GM23338 (cell line): Measurements from ENCODE around the gene VTA1.

ENCODE experiments used
- CREB1 ChIP-seq: fragments of 250-450 bp; sonication (Bioruptor Pico); IDR thresholded peaks from 2 replicates; pipeline ENCODE4 v1.5.0; 2020; ENCODE audit warnings: low read depth, mild to moderate bottlenecking, moderate library complexity
- EZH2 ChIP-seq: fragments of 200-600 bp; sonication (generic); IDR thresholded peaks from one replicate; pipeline ENCODE4 v1.8.0; 2017; ENCODE audit warnings: antibody characterized with exemption, mild to moderate bottlenecking, low read depth; ENCODE audit not compliant: unreplicated experiment
- EZH2phosphoT487 ChIP-seq: fragments of 200-600 bp; sonication (generic); IDR thresholded peaks from one replicate; pipeline ENCODE4 v1.8.1; 2018; ENCODE audit warnings: antibody characterized with exemption; ENCODE audit not compliant: unreplicated experiment
- JUNB ChIP-seq: IDR thresholded peaks from one replicate; pipeline ENCODE4 v1.6.1; 2016; ENCODE audit warnings: antibody characterized with exemption; ENCODE audit not compliant: unreplicated experiment
- POLR2AphosphoS5 ChIP-seq: IDR thresholded peaks from 2 replicates; pipeline ENCODE4 v1.6.1; 2016; ENCODE audit warnings: antibody characterized with exemption, low read depth
- STAT1 ChIP-seq: IDR thresholded peaks from one replicate; pipeline ENCODE4 v1.6.1; 2016; ENCODE audit warnings: antibody characterized with exemption; ENCODE audit not compliant: unreplicated experiment
- ZNF114 ChIP-seq: fragments of 250-450 bp; sonication (Bioruptor Pico); IDR thresholded peaks from 2 replicates; pipeline ENCODE4 v1.5.0; 2020; ENCODE audit warnings: mild to moderate bottlenecking, moderate library complexity
- TF ChIP-seq, protein P1 (sequence below): IDR thresholded peaks from one replicate; pipeline ENCODE4 v1.6.1; 2018; ENCODE audit warnings: antibody characterized with exemption; ENCODE audit not compliant: unreplicated experiment
- TF ChIP-seq, protein P2 (sequence below), 2 experiments: fragments of 200-600 bp in 1 of 2; sonication (generic) in 1 of 2; conservative IDR thresholded peaks; 2 replicates each; pipeline versions ENCODE4 v1.5.1 to v1.6.1; 2016 to 2017; ENCODE audit warnings: antibody characterized with exemption in 2 of 2, low read depth in 2 of 2, mild to moderate bottlenecking in 2 of 2, moderate library complexity in 1 of 2
- TF ChIP-seq, protein P3 (sequence below): IDR thresholded peaks from 2 replicates; pipeline ENCODE4 v1.6.1; 2016; ENCODE audit warnings: antibody characterized with exemption

DNA sequence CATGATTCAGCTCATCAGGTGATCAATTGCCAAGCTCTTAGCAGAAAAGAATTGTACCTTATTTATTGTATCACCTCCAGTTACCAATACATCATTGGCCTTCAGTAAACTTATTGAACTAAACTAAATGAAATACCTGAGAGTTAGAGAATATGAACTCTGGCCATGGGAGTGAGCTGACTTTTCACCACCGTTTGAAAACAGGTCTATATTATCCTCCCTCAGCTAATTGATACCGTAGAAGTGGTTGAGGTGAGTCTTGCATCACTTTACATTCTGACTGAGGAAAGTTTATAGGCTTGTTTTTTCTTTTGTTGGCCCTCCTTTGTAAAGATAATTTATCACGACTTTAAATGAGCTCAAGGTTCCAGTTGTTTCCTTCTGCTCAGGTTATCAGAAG is 102.2 kb downstream of the VTA1 start:
- TF ChIP-seq EZH2phosphoT487 (no peak), EZH2 (no peak), POLR2AphosphoS5 (no peak), STAT1 (no peak), JUNB (no peak), CREB1 (CRISPR knock-in tag) (no peak), ZNF114 (CRISPR knock-in tag) (no peak)
- TF ChIP-seq, protein P1, sequence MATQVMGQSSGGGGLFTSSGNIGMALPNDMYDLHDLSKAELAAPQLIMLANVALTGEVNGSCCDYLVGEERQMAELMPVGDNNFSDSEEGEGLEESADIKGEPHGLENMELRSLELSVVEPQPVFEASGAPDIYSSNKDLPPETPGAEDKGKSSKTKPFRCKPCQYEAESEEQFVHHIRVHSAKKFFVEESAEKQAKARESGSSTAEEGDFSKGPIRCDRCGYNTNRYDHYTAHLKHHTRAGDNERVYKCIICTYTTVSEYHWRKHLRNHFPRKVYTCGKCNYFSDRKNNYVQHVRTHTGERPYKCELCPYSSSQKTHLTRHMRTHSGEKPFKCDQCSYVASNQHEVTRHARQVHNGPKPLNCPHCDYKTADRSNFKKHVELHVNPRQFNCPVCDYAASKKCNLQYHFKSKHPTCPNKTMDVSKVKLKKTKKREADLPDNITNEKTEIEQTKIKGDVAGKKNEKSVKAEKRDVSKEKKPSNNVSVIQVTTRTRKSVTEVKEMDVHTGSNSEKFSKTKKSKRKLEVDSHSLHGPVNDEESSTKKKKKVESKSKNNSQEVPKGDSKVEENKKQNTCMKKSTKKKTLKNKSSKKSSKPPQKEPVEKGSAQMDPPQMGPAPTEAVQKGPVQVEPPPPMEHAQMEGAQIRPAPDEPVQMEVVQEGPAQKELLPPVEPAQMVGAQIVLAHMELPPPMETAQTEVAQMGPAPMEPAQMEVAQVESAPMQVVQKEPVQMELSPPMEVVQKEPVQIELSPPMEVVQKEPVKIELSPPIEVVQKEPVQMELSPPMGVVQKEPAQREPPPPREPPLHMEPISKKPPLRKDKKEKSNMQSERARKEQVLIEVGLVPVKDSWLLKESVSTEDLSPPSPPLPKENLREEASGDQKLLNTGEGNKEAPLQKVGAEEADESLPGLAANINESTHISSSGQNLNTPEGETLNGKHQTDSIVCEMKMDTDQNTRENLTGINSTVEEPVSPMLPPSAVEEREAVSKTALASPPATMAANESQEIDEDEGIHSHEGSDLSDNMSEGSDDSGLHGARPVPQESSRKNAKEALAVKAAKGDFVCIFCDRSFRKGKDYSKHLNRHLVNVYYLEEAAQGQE: no peak
- TF ChIP-seq, protein P2, sequence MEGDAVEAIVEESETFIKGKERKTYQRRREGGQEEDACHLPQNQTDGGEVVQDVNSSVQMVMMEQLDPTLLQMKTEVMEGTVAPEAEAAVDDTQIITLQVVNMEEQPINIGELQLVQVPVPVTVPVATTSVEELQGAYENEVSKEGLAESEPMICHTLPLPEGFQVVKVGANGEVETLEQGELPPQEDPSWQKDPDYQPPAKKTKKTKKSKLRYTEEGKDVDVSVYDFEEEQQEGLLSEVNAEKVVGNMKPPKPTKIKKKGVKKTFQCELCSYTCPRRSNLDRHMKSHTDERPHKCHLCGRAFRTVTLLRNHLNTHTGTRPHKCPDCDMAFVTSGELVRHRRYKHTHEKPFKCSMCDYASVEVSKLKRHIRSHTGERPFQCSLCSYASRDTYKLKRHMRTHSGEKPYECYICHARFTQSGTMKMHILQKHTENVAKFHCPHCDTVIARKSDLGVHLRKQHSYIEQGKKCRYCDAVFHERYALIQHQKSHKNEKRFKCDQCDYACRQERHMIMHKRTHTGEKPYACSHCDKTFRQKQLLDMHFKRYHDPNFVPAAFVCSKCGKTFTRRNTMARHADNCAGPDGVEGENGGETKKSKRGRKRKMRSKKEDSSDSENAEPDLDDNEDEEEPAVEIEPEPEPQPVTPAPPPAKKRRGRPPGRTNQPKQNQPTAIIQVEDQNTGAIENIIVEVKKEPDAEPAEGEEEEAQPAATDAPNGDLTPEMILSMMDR (conservative IDR thresholded peaks at IDR 0.05; ENCODE audit: low read depth in 2 of 2): no peak
- TF ChIP-seq, protein P3, sequence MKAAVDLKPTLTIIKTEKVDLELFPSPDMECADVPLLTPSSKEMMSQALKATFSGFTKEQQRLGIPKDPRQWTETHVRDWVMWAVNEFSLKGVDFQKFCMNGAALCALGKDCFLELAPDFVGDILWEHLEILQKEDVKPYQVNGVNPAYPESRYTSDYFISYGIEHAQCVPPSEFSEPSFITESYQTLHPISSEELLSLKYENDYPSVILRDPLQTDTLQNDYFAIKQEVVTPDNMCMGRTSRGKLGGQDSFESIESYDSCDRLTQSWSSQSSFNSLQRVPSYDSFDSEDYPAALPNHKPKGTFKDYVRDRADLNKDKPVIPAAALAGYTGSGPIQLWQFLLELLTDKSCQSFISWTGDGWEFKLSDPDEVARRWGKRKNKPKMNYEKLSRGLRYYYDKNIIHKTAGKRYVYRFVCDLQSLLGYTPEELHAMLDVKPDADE: no peak
